ENCODE measurements around the gene KRTAP10-12.

Gene KRTAP10-12

DNA sequence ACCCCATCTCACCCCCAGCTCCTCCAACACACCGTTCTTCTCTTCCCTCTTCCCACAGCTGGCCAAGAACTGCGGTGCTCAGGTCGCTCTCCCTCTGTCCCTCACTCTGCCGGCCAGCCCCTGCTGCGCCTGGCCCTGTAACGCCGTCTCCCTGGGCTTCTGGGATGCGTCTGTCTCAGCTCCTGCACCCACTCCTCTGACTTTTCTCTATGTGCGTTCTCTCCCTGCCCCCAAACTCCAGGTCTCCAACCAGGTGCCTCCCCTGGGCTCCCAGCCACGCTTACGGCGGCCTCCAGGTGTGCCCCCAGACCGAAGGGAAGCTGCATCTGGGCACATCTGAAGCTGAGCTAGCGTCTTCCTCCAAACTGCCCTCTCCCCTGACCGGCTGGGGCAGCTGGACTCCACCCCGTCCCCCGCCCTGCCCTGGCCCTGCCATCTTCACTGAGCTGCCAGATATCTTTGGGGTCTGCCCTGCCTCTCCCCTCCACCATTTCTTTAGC is 2.6 kb downstream of the KRTAP10-12 start:
- DNase-seq = no peak

DNA sequence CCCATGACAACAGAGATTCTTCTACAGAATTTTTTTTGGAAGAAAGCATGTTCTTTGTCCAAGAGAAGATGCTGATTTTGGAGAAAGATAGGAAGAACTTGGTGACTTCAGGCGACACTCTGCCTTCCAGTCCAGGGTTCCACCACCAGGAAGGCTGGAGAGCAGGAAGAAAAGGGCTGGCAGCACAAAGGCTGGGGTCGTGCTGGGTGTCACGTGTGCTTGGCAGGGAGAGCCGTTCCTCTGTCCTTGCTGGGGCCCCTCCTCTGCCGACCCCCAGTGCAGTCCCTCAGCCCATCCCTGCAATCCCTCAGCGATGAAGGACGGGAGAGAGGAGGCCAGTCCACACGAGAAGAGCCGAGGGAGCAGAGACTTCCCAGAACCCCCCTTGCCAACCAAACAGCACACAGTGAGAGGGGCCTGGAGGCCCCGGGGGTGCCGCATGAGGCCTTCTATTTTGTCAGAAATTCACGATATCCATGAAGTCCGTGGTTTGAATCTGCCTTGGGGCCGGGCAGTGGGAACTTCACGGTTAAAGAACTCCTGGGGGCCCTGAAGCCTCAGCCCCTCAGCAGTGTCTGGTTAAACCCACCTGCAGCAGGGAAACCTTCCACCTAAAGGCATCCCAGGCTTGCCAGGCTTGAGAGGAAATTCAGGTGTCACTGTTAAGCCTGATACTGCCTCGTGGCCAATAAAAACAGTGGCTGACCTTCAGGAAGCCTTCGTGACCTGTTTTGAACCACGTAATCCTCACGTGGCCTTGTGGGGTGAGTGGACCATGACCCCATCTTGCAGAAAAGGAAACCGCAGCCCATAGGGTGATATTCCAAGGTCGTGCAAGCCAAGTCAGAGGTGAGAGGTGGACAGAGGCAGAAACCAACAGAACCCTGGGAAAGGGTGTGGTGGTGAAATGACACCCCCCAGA is 3.4 kb downstream of the KRTAP10-12 start:
- no peak for DNase-seq

DNA sequence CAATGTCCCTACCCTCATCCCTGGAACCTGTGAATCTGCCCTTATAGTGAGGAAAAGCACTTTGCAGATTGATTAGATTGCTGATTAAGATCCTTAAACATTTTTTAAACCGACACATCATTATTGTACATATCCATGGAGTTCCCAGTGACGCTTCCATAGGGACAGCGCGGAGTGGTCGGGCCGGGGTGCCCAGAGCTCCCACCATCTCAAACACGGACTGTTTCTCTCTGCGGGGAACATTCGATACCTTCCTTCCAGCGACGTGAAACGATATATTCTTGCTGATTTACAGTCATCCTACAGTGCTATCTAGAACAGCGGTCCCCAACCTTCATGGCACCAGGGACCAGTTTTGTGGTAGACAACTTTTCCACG is 4.0 kb downstream of the KRTAP10-12 start:
- DNase-seq = no peak

DNA sequence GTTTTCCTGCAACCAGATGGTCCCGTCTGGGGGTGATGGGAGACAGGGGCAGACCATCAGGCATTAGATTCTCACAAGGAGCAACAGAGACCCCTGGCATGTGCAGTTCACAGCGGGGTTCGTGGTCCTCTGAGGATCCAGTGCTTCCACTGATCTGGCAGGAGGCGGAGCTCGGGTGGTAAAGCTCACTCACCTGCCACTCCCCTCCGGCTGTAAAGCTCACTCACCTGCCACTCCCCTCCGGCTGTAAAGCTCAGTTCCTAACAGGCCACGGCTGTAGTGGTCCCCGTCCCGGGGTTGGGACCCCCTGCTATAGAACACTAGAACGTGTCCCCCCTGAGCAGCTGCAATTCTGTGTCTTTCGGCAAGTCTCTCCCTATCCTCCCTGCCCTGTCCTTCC is 4.6 kb downstream of the KRTAP10-12 start:
- no peak for DNase-seq

DNA sequence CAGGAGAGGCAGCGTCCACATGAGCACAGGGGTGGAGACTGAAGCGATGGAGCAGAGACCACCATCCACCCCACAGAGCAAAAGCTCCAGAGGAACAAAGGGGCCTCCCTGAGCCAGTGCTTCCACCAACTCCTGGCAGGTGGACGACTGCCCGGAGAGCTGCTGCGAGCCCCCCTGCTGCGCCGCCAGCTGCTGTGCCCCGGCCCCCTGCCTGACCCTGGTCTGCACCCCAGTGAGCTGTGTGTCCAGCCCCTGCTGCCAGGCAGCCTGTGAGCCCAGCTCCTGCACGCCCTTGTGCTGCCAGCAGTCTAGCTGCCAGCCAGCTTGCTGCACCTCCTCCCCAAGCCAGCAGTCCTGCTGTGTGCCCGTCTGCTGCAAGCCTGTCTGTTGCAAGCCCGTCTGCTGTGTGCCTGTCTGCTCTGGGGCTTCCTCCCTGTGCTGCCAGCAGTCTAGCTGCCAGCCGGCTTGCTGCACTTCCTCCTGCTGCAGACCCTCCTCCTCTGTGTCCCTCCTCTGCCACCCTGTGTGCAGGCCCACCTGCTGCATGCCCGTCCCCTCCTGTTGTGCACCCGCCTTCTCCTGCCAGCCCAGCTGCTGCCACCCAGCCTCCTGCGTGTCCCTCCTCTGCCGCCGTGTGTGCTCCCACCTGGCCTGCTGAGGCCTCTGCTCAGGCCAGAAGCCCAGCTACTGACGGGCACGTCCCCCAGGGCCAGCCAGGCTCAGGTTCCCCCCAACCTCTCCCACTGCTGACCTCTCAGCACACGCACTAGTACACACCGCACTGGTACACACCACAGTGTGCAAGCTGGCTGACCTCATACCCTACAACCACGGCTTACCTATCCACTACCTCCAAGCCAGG is 5.4 kb downstream of the KRTAP10-12 start:
- DNase-seq = no peak

DNA sequence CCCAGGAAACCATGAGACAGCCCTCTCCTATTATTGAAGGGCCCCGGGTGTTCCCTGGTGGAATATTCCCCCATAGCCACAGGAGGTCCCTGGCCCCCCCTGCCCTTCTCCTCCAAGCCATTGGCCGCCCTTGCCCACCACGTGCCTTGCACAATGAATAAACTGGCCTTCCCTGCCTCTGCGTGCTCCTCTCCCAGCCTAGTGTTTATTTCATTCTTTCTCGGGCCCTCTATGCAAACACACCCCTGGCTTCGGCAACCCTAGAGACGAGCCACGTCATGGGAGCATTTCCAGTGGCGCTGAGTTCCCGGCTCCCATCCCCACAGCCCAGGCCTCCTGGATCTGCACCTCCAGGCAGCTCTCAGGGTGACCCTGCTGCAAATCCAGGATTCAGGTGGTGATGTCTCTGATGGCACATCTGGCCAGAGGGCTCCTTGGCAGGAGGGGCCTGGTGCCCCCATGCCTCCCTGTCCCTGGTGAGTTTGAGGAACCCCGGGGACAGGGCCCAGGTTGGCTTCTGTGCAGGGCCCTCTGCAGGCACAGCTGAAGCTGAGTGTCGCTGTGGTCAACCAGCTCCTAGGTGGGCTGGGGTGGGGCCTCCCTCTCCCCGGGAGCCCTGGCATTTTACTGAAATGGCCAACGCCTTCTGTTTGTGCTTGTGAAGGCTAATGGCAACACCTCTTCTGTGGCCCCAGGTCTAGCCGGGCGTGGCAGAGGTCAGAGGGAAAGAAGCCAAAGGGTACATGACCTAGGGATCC is 6.2 kb downstream of the KRTAP10-12 start:
- peak; percentile 39 for DNase-seq

DNA sequence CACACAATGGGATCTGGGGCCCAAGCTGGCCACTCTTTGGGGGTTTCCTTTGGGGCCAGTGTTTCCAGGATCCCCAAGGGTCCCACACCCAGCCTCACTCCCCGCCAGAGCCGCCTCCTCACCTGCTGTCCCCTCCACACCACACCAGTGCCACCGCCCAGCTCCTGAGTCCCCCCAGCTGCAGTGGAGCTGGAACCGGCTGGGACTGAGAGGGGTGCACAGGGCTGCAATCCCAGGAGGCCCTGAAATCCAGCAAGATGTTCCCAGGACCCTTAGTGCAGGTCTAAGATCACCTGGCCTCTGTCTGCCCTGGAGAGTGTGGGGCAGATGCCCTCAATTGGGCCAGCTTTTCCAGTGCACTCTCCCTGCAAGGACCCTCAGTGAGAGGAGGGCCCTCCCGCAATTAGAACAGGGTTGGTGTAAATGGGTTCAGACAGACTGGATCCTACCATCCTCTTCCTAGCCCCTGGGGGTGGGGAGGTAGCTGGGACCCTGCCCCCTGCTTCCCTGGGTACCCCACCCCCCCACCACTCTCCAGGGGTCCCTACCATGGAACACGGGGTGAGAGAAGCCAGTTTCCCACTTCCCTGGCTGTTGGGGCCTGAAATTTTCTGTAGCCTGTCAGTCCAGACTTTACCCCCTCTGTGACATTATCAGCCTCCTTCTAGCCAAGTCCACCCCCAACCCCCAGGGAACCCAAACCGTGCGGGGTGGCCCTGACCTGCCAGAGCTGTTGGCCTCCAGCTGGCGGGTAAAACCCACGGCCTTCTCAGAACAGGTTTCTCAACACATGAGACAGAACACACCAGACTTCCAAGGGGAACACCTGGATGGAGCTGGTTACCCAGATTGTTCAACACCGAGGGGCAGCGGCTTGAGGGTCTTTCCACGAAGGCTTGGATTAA is 7.0 kb downstream of the KRTAP10-12 start:
- no peak for DNase-seq

DNA sequence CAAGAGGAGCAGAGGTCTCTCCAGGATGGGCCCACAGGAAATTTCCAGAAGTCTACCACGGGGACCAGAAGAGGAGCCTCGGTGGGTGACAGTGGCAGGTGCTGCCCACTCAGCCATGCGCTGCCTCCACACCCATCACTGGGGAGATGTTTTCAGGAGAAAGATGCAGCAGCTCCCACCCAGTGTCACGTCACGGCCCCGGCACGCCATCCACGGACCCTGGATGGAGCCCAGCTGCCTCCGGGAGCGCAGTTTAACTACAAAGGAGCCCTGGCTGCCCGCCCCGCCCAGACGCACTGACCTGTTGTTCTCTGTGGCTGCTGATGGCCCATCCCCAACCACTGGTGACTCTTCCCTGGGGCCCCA is 7.6 kb downstream of the KRTAP10-12 start:
- no peak for DNase-seq

DNA sequence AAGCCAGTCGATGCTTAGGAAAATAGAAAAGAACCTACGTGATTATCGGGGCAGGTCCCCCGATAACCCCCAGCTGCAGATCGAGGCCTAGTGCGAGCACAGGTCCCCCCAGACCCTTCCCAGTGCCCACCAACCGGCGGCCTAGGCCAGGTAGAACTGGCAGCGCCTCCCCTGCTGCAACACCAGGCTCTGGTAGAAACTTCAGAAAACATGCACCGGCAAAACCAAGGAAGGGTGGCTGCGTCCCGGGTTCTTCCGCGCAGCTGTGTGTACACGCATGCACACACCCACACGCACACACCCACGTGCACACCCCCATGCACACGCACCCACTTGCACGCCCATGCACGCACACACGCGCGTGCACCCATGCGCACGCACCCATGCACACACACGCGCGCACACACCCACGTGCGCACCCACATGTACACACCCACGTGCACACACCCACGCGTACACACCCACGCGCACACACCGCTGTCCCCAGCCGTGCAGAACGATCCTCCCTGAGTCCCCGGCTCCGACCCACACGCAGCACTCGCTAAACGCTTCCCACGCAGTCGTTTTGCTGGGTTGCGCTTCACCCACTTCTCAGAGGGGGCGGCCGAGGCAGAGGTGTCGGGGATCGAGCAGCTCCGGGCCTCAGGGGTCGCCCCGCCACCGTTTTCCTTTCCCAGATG is 9.2 kb downstream of the KRTAP10-12 start:
- no peak for DNase-seq

DNA sequence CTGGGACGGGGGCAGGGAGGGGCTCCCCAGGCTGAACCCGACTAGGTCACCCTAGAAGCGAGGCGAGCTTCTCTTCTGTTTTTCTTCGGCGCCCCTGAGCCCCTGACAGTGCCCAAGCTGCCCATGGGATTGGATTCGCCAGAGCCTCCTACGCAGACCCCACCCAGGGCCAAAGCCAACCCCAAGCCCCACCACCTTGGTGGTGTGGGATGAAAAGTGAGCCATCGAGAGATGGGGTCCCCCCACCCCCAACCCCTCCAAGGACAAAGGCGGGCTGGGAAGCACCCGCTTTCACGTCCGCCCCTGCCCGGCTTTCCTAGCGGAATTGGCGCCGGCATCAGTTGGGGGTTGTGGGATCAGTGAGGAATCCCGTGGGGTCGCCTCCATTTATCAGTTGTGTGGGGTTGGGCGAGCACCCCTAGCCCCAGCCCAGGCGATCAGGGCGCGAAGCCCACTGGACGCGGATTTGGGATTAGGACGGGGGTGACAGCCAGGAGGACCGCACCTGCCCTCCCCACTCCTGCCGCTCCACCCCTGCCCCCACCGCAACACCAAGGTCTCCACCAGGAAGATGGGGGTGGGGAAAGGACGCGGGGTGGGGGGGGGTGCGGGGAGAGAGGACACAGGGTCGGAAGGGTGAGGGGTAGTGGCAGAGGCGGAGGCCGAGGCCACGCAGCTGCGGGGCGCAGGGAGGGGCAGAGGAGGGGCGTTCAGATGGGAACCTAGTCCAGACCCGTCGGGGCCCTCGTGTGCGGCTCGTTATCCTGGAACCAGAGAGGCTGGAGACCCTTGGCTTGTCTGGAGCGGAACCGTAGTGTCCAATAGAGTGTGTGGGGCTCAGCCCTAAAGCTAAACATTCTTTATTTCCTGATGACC is 10.0 kb downstream of the KRTAP10-12 start:
- no peak for DNase-seq

DNA sequence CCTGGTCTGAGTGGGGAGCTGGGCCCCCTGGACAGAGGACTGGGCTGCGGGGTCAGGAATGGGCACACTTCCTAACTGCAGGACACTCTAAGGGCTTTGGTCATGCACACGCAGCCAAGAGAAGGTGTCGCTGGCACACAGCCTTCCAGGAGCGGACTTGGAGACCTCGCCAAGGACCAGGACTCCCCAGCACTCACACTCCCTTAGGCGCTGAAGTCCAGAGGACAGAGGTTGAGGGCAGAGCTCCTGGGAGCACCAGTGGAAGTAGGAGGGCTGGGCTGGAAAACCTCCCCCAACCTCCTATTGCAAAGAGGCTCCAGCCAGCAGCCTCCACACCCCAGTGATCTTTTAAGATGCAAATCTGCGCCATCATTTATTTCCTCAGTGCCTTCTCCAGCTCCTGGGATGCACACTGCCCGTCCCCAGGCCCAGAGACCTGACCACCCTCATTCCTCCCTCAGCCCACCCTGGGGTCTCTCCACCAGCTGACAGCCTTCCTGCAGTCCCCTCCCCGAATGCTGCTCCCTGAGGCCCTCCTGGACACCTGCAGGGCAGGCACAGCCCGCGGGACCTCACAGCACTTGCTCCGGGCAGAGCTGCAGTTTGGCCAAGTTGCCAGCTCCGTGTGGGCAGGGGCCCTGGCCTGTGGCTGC is 11.4 kb downstream of the KRTAP10-12 start:
- peak; percentile 4 for DNase-seq

DNA sequence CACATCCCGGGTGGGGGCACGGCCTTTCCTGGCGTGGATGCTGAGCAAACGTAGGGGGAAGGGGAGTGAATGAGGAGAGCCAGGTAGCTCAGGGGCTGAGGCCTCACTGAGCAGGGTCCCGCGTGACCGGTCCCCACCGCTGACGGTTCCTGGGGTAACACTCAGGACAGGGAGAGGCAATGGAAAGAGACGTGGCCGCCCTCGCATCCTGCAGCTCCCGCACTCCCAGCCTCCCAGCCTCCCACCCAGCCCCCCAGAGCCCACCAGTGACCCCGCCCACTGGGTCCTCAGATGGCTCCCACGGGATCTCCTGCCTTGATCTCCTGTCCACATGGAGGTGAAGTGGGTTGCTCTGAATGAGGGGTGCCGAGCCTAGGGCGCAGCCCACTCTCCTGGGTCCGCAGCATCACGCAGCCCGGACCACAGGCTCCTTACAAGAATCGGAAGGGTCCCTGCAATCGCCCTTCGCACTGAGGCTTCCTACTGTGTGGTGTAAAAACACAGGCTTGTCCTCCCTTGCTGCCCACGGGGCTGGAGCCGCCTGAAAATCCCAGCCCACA is 12.0 kb downstream of the KRTAP10-12 start:
- no peak for DNase-seq

DNA sequence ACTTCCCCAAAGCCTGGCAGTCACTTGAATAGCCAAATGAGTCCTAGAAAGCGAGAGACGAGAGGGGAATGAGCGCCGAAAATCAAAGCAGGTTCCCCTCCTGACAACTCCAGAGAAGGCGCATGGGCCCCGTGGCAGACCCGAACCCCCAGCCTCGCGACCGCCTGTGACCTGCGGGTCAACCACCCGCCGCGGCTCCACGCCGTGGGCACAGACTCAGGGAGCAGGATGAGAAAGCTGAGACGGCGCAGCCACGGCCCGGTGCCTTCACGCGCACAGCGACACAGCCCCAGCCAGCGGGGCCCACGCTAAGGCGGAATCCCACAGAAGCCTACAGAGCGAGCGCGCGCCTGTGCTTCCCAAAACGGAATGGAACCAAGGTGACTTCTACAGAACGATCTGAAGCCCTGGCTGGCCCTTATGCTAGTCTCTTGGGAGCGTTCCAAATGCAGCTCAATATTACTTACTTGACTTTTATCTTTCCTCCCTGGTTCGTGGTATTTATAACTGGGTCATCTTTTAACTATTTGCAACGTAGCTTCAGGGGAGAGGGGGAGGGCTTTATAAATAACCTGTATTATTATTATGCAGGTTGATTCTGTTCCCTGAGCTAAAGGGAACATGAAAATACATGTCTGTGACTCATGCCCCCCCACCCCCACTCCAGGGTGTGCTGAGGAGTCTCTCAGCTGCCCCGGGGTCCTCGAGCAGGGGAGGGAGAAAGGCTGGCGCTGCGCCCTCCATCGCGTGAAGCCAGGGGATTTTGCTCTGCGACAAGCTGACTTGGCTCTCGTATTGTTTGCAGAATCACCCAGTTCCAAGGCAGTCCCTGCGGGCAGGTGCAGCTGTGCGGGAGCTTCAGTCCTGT is 12.7 kb downstream of the KRTAP10-12 start:
- peak; percentile 89 for DNase-seq

DNA sequence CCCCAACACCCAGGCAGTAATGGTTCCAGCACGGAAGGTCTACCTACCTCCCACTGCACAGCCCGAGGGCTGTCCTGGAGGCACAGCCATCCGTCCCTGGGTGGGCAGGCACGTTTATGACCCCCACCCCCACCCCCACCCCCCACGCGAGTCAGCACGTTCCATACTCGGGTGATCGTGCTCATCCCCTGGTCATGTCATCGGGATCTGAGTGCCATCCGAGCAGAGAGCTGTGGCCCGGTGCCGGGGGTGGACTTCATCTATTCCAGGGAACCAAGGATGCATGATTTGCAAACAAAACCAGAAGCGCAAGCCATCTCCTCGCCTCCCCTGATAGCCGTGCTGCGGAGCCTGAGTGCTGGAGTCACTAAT is 13.3 kb downstream of the KRTAP10-12 start:
- peak; percentile 52 for DNase-seq

DNA sequence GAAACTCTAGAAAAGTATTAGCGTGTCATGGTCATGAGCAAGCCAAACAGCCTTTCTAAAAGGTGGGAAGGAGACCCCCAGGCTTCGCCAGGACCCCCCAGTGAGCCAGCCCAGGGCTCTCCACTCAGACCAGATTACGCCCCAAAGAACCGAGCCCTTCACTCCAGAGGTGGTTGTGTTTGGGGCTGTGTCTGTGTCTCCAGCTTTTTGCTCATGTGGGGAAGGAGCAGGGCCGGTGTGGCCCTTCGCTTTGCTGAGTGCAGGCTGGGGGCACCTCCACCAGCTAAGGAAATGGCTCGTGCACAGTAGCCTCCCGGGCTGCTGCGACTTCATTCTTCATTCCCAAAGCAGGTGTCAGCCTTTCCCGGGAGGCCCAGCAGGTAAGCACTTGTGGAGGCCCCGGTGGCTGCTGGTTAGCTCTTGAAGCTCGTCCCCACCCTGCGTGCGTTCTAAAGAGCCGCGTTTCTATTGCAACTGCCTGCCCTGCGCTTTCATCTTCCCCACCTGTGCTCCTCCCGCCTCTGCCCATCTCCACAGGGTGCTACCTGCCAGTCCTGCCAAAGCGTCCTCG is 13.9 kb downstream of the KRTAP10-12 start:
- DNase-seq = peak; percentile 92

DNA sequence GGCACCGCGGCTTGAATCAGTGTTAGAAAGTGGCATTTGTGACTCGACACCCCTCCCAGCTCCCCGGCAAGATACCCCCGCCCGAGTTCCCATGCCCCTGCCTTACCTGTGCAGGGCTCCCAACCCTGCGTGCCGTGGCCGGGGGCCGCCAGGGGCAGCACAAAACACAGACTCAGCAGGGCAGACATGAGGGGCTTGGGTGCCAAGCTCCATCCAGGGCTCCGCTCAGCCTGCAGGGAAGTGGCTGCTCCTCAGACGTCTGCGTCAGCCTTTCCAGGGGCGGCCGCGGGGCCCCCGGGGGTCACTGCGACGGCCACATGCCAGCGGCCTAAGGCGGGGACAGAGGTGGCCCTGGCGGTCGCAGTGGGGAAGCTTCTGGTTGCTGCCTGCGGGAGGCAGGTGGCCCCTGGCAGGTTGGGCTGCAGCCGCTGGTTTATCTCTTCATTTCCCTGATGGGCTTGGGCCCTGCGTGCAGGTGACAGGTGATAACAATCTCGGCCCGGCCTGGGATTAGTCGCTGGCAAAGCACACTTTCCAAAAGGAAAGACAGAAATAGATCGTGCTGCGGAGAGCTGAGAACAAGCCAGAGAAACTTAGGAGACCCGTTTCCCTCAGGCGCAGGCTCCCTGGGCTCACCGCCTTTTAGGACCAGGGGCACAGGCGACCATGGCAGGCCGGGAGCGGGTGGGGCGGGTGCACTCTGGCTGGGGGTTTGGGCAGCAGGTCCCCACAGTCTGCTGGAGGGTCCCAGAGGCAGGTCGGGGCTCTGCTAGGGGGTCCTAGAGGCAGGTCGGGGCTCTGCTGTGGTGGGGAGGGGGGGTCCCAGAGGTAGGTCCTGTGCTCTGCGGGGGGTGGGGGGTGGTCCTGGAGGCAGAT is 14.6 kb downstream of the KRTAP10-12 start, which contains the start of gene TSPEAR:
Gene TSPEAR (minus strand): TSS at position 246 of the 876 bp plus-strand sequence. CDS start 58 bp downstream, at position 188.
- peak; percentile 73 for DNase-seq

Data from NCI-H2029 (cell line).